GM12878 (cell line): ENCODE data around the gene CCDC15. TPM values are rescaled to one million over a fixed set of nuclear protein-coding genes. Genes with fewer than 3 reads are reported as not detected.

Experiments
- ATAC-seq: fragments of 200-7000 bp; cut with Tn5 transposase; 3 replicates; pipeline ENCODE4 v1.9.1; 2020; ENCODE audit warnings: mild to moderate bottlenecking, moderate library complexity
- BruUV-seq: library from RNA; stranded (reverse); fragments of 400-500 nt; replicated peaks from 2 replicates; lab custom pipeline; 2021; lab: Mats Ljungman, UMichigan
- CTCF ChIA-PET: fragments of 300-600 bp; sonication (Branson Sonifier 250); formaldehyde crosslinking; extraction: SDS; loops from one replicate; lab custom pipeline; 2021; ENCODE audit warnings: inconsistent platforms; lab: Yijun Ruan, JAX
- POLR2A ChIA-PET: fragments of 350-600 bp; formaldehyde crosslinking; extraction: SDS; loops from one replicate; lab custom pipeline; 2021; ENCODE audit warnings: inconsistent platforms; lab: Charles Lee
- RAD21 ChIA-PET: fragments of 300-600 bp; sonication (Branson Sonifier 250); formaldehyde crosslinking; loops from one replicate; lab custom pipeline; 2023; ENCODE audit warnings: antibody characterized with exemption; ENCODE audit not compliant: unreplicated experiment; lab: Charles Lee
- SMC1A ChIA-PET: fragments of 300-600 bp; sonication (Branson Sonifier 250); formaldehyde crosslinking; loops from one replicate; lab custom pipeline; 2023; ENCODE audit not compliant: unreplicated experiment, uncharacterized antibody; lab: Charles Lee
- DNase-seq: peaks from one replicate; pipeline ENCODE4 v3.0.0-alpha.2; 2011; ENCODE audit warnings: low read depth, low spot score
- FAIRE-seq: peaks from 3 replicates; lab custom pipeline; 2011; peaks lifted over from hg19 to GRCh38; lab: Jason Lieb, UNC
- H2AFZ ChIP-seq: 2 replicates; pipeline ENCODE4 v1.6.0; 2011; ENCODE audit warnings: low read depth, low read length, control low read depth; ENCODE audit not compliant: control insufficient read depth
- H3K27ac ChIP-seq: 2 replicates; pipeline ENCODE4 v1.5.1; 2011; ENCODE audit warnings: control low read depth; ENCODE audit not compliant: control insufficient read depth, insufficient read depth
- H3K27me3 ChIP-seq, 2 experiments: replicated peaks in 1 of 2; 2 replicates each; pipeline versions ENCODE4 v1.6.0 to v1.6.1; 2011; ENCODE audit warnings: low read length in 1 of 2; ENCODE audit not compliant: control insufficient read depth in 2 of 2, insufficient read depth in 2 of 2
- H3K36me3 ChIP-seq, 2 experiments: 2 replicates each; pipeline ENCODE4 v1.5.1; 2011; ENCODE audit warnings: low read length in 1 of 2; ENCODE audit not compliant: control insufficient read depth in 2 of 2, insufficient read depth in 2 of 2
- H3K4me1 ChIP-seq: 2 replicates; pipeline ENCODE4 v1.6.1; 2011; ENCODE audit warnings: mild to moderate bottlenecking, low read length, moderate library complexity, mixed read lengths; ENCODE audit not compliant: control insufficient read depth, insufficient read depth
- H3K4me2 ChIP-seq: 2 replicates; pipeline ENCODE4 v1.6.0; 2011; ENCODE audit warnings: control low read depth; ENCODE audit not compliant: control insufficient read depth, insufficient read depth
- H3K4me3 ChIP-seq: fragments of 200-600 bp; sonication (generic); 2 replicates; pipeline ENCODE4 v1.5.1; 2016
- H3K79me2 ChIP-seq: 2 replicates; pipeline ENCODE4 v1.6.0; 2011; ENCODE audit warnings: low read length; ENCODE audit not compliant: control insufficient read depth, insufficient read depth
- H3K9ac ChIP-seq: 2 replicates; pipeline ENCODE4 v1.8.0; 2011; ENCODE audit warnings: low read length, control low read depth, mixed read lengths; ENCODE audit not compliant: control insufficient read depth, insufficient read depth
- H3K9me3 ChIP-seq: replicated peaks from 3 replicates; pipeline ENCODE4 v1.5.1; 2011; ENCODE audit warnings: mild to moderate bottlenecking, low read length; ENCODE audit not compliant: control insufficient read depth, insufficient read depth
- H4K20me1 ChIP-seq: 2 replicates; pipeline ENCODE4 v1.6.0; 2011; ENCODE audit not compliant: control insufficient read depth, insufficient read depth
- ASH2L ChIP-seq: fragments of 300-600, 200-600 bp; sonication (generic); IDR thresholded peaks from 2 replicates; pipeline ENCODE4 v1.6.1; 2017; ENCODE audit warnings: low read depth, mild to moderate bottlenecking, borderline replicate concordance
- BACH1 ChIP-seq: fragments of 450-650 bp; IDR thresholded peaks from 2 replicates; pipeline ENCODE4 v1.6.1; 2017; ENCODE audit warnings: mild to moderate bottlenecking, borderline replicate concordance
- BMI1 ChIP-seq: fragments of 450-650 bp; IDR thresholded peaks from 2 replicates; pipeline ENCODE4 v1.6.1; 2016; ENCODE audit warnings: mild to moderate bottlenecking, moderate library complexity, borderline replicate concordance
- CEBPZ ChIP-seq: fragments of 150-350 bp; IDR thresholded peaks from 2 replicates; pipeline ENCODE4 v1.6.1; 2016; ENCODE audit warnings: low read depth, low read length
- CREB1 ChIP-seq: IDR thresholded peaks from 2 replicates; pipeline ENCODE4 v1.6.1; 2012; ENCODE audit warnings: low read depth, mild to moderate bottlenecking, inconsistent platforms
- E2F8 ChIP-seq: fragments of 450-650 bp; IDR thresholded peaks from 2 replicates; pipeline ENCODE4 v1.6.1; 2018; ENCODE audit warnings: mild to moderate bottlenecking, low read depth, moderate library complexity; ENCODE audit not compliant: partially characterized antibody
- EED ChIP-seq: sonication (generic); IDR thresholded peaks from 2 replicates; pipeline ENCODE4 v1.6.1; 2016; ENCODE audit warnings: antibody characterized with exemption, low read depth
- FOXK2 ChIP-seq: fragments of 450-650 bp; IDR thresholded peaks from 2 replicates; pipeline ENCODE4 v1.6.1; 2017; ENCODE audit warnings: mild to moderate bottlenecking, moderate library complexity
- GATAD2B ChIP-seq: fragments of 450-650 bp; conservative IDR thresholded peaks from 2 replicates; pipeline ENCODE4 v1.6.1; 2017; ENCODE audit warnings: low read depth, mild to moderate bottlenecking, moderate library complexity
- HCFC1 ChIP-seq: fragments of 150-350 bp; IDR thresholded peaks from 2 replicates; pipeline ENCODE4 v1.6.1; 2014; ENCODE audit warnings: low read length
- NFYA ChIP-seq: IDR thresholded peaks from 2 replicates; pipeline ENCODE4 v1.6.1; 2011; ENCODE audit warnings: low read depth, mild to moderate bottlenecking, low read length, improper control_type of control experiment, borderline replicate concordance
- PAX5 ChIP-seq: IDR thresholded peaks from 2 replicates; pipeline ENCODE4 v1.6.1; 2011; ENCODE audit warnings: low read depth, low read length, borderline replicate concordance
- SREBF2 ChIP-seq: IDR thresholded peaks from 2 replicates; pipeline ENCODE4 v1.6.1; 2012; ENCODE audit warnings: mild to moderate bottlenecking, low read length
- ZNF207 ChIP-seq: fragments of 450-650 bp; IDR thresholded peaks from 2 replicates; pipeline ENCODE4 v1.6.1; 2014; ENCODE audit warnings: antibody characterized with exemption, mild to moderate bottlenecking, borderline replicate concordance
- WGBS: methylation state at CpG from one replicate; pipeline ENCODE4 v1.1.6; 2016; ENCODE audit warnings: low lambda C conversion rate; ENCODE audit not compliant: insufficient replicate concordance, insufficient coverage; ENCODE audit errors: missing lambda C conversion rate; 5-methylcytosine and 5-hydroxymethylcytosine counted together
- in situ Hi-C: fragments of 300-500 bp; cut with MboI; formaldehyde crosslinking; loops from 9 replicates; pipeline ENCODE4 v1.14.3; 2018; ENCODE audit warnings: mixed read lengths
- intact Hi-C: fragments of 100-400 bp; cut with micrococcal nuclease; formaldehyde crosslinking; loops from one replicate; pipeline ENCODE4 v1.14.2; 2022; ENCODE audit not compliant: unreplicated experiment
- polyA plus RNA-seq, 11 experiments: library from polyadenylated mRNA; depleted of rRNA in 4 of 11; unstranded in 6 of 11; stranded (reverse) in 5 of 11; fragments of >200 nt; fragmentation: Nextera tagmentation in 4 of 11; fragmentation: Illumina TruSeq in 1 of 11; extraction: Ambion mirVana in 4 of 11; extraction: Trizol in 1 of 11; gene quantifications; 1 replicate in 1 of 11; 2 replicates in 10 of 11; pipeline versions ENCODE4 v1.2.1 to v1.2.3, GENCODE V29; 2011 to 2016; ENCODE audit warnings: inconsistent platforms in 2 of 11, missing spikeins in 2 of 11, low read depth in 1 of 11
- total RNA-seq, 4 experiments: library from RNA; depleted of rRNA in 3 of 4; stranded (reverse); fragments of >200 nt in 3 of 4; fragmentation: Illumina TruSeq in 1 of 4; extraction: Trizol in 1 of 4; gene quantifications; 2 replicates each; pipeline versions ENCODE4 v1.2.1 to v1.2.3, GENCODE V29; 2013 to 2021

The CCDC15 gene
- total and polyA plus RNA-seq, 10 of the 15 experiments (the other 5 are each of a cell fraction or from before 2014, with no cell fraction given), result 2.0 to 5.3 (median 3.3) TPM

- TF ChIP-seq SREBF2, result no peak
Observed at GRCh38 chr11:125082040-125082439, 128.0 kb downstream of the CCDC15 start (continued).

DNA sequence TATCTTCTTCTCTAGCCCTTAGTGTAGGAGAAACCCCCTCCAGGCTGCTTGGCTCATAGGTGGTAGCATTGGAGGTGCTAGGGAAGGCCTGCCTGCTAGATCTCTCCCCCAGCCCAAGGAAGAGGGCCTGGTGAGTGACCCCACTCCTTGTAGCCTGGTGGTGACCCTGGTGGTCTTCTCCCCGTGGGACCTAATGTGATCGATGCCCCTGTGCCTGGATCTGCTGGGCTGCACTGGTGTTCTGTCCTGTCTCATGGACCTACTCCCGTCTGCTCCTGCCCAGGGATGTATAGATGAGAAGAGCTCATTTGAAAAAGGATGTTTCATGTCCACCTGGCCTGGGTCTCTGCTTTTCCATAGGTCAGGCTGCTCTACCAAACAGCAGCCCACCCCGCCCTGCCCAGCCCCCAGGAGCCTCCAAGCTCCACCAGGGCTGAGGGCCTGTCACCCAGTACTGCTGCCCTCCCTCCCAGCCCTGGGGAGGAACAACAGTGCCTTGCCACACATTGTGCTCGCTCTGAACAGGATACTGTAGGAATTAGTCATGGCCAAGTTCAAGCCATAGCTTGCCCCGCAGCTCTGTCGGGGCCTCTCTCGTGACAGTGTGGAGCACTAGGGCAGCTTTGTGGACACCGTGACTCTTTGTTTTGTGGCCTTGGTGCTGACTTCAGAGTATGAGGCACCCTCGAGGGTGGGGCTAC lies 128.8 kb downstream of the CCDC15 start:
- FAIRE-seq, result no peak
- TF ChIP-seq CEBPZ (no peak), FOXK2 (no peak), NFYA (no peak), E2F8 (no peak), BMI1 (no peak), PAX5 (no peak), EED (no peak), HCFC1 (no peak), CREB1 (no peak), ASH2L (no peak), BACH1 (no peak), GATAD2B (no peak), ZNF207 (no peak)

More for the DNA sequence above, 128.8 kb downstream of the CCDC15 start:
- ChIA-PET CTCF (interaction anchor here (1.3 kb wide), 1 partner anchor 8 kb away, joined by 5 read pairs; no protein-coding TSS in a partner anchor), POLR2A (no interaction called here), RAD21 (interaction anchor here (0.6 to 1.0 kb wide), 2 partner anchors 23 to 58 kb away, joined by 3 read pairs; no protein-coding TSS in a partner anchor), SMC1A (interaction anchor here (1.0 to 1.7 kb wide), 2 partner anchors 23 to 59 kb away, joined by 3 to 4 read pairs; no protein-coding TSS in a partner anchor)
- no peak; the same call in 2 of the 3 replicates for ATAC-seq
- H3K9ac ChIP-seq, result no peak overlapping the region
- in situ Hi-C loops (no loop called here), intact Hi-C loops (no loop called here)
- BruUV-seq, result no TSS peak
- no peak overlapping the region for H3K27ac ChIP-seq
- H3K4me1 ChIP-seq, result no peaks in the 10 kb centered on the region
- no peak for DNase-seq
- H3K9me3 ChIP-seq, result no peaks in the 10 kb centered on the region
- no peaks in the 10 kb centered on the region for H4K20me1 ChIP-seq
- 62% methylated on average over 10 of the region's 10 CpGs for WGBS
- H3K4me3 ChIP-seq, result no peak overlapping the region
- no peak overlapping the region for H3K4me2 ChIP-seq
- no peaks in the 10 kb centered on the region for H3K79me2 ChIP-seq
- peaks cover 0 to 2% of the 10 kb centered on the region in 2 experiments; a peak in 1 of 4 replicates for H3K36me3 ChIP-seq
- H2AFZ ChIP-seq, result no peak overlapping the region
- H3K27me3 ChIP-seq, result no peaks in the 10 kb centered on the region
